IPS DF 6.9 (cell line): ENCODE measurements around the gene EEFSEC.

Experiments
- DNase-seq: peaks from one replicate; pipeline ENCODE4 v3.0.0-alpha.2; 2013; ENCODE audit warnings: low read depth, low spot score
- H3K27ac ChIP-seq: one replicate; pipeline ENCODE4 v1.5.1; 2013; ENCODE audit warnings: low read length, control low read depth
- H3K27me3 ChIP-seq: 2 replicates; pipeline ENCODE4 v1.6.1; 2013; ENCODE audit warnings: mild to moderate bottlenecking, low read length; ENCODE audit not compliant: control insufficient read depth, insufficient read depth
- H3K36me3 ChIP-seq: 2 replicates; pipeline ENCODE4 v1.6.1; 2013; ENCODE audit warnings: low read length; ENCODE audit not compliant: control insufficient read depth, insufficient read depth
- H3K4me1 ChIP-seq: 2 replicates; pipeline ENCODE4 v1.6.1; 2013; ENCODE audit warnings: low read length; ENCODE audit not compliant: control insufficient read depth, insufficient read depth
- H3K4me3 ChIP-seq: 2 replicates; pipeline ENCODE4 v1.5.1; 2013; ENCODE audit warnings: mild to moderate bottlenecking, low read length
- H3K9me3 ChIP-seq: 2 replicates; pipeline ENCODE4 v1.6.1; 2013; ENCODE audit warnings: low read length, inconsistent platforms; ENCODE audit not compliant: control insufficient read depth, insufficient read depth
- WGBS: extraction: QIAGEN DNeasy Blood & Tissue Kit; methylation state at CpG from one replicate; pipeline ENCODE4 v1.1.7; 2013; ENCODE audit warnings: mixed read lengths, missing lambda C conversion rate; ENCODE audit not compliant: insufficient read length, insufficient coverage; 5-methylcytosine and 5-hydroxymethylcytosine counted together

The EEFSEC gene

GRCh38 chr3:128362026-128362965 is 209.0 kb downstream of the EEFSEC start:
- H3K4me1 ChIP-seq: peaks cover 2% of the 10 kb centered on the region
- H3K36me3 ChIP-seq: no peaks in the 10 kb centered on the region
- no peaks in the 10 kb centered on the region for H3K9me3 ChIP-seq
- no peak overlapping the region for H3K4me3 ChIP-seq
- no peak overlapping the region for H3K27ac ChIP-seq
- WGBS: no CpG with 5 or more reads among the region's 16 CpGs
- no peak for DNase-seq
- H3K27me3 ChIP-seq: no peaks in the 10 kb centered on the region

- peaks cover 7% of the 10 kb centered on the region for H3K4me1 ChIP-seq
Measured at GRCh38 chr3:128364291-128364690, 211.0 kb downstream of the EEFSEC start.

GRCh38 chr3:128364808-128365360 is 211.6 kb downstream of the EEFSEC start:
- no CpG with 5 or more reads among the region's 7 CpGs for WGBS
- H3K9me3 ChIP-seq: no peaks in the 10 kb centered on the region
- H3K36me3 ChIP-seq: no peaks in the 10 kb centered on the region
- H3K27ac ChIP-seq: no peak overlapping the region
- peaks cover 7% of the 10 kb centered on the region for H3K4me1 ChIP-seq
- no peak for DNase-seq
- no peaks in the 10 kb centered on the region for H3K27me3 ChIP-seq
- H3K4me3 ChIP-seq: no peak overlapping the region

More at GRCh38 chr3:128364291-128364690, 211.0 kb downstream of the EEFSEC start:
- Histone ChIP-seq H3K4me3 (no peak overlapping the region), H3K27ac (no peak overlapping the region), H3K36me3 (no peaks in the 10 kb centered on the region), H3K27me3 (no peaks in the 10 kb centered on the region), H3K9me3 (no peaks in the 10 kb centered on the region)
- DNase-seq: no peak
- no CpG with 5 or more reads among the region's 6 CpGs for WGBS

DNA sequence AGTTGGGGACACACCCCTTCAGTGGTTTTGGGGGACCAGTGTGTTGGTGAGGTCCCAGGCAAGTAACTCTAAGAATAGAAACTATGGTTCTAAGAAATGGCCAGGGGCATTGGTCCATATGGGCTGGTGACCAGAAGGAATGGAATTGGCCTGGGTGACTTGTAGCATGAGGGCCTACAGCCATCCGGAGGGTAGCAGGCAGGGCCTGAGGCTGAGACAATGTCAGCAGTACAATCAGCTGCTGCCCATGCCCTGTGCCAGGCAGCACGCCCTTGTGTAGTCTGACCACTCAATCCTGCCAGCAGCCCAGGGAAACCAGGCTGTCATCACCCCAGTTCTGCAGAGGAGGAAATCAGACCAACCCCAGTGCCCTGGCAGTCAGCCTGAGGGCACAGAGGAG is 212.9 kb downstream of the EEFSEC start:
- no peak overlapping the region for H3K27ac ChIP-seq
- H3K27me3 ChIP-seq: no peaks in the 10 kb centered on the region
- peaks cover 7% of the 10 kb centered on the region for H3K4me1 ChIP-seq
- no peaks in the 10 kb centered on the region for H3K36me3 ChIP-seq
- no peak overlapping the region for H3K4me3 ChIP-seq
- WGBS: no CpG with 5 or more reads among the region's 2 CpGs
- no peaks in the 10 kb centered on the region for H3K9me3 ChIP-seq
- DNase-seq: no peak

- Histone ChIP-seq H3K36me3 (no peaks in the 10 kb centered on the region), H3K4me1 (peaks cover 7% of the 10 kb centered on the region), H3K27me3 (no peaks in the 10 kb centered on the region), H3K4me3 (no peak overlapping the region), H3K9me3 (no peaks in the 10 kb centered on the region), H3K27ac (no peak overlapping the region)
- no peak for DNase-seq
- WGBS: no CpG with 5 or more reads among the region's 5 CpGs
Measured at GRCh38 chr3:128366652-128367051, 213.4 kb downstream of the EEFSEC start.

- no CpG with 5 or more reads among the region's 5 CpGs for WGBS
Measured at GRCh38 chr3:128367221-128367620, 213.9 kb downstream of the EEFSEC start.

DNA sequence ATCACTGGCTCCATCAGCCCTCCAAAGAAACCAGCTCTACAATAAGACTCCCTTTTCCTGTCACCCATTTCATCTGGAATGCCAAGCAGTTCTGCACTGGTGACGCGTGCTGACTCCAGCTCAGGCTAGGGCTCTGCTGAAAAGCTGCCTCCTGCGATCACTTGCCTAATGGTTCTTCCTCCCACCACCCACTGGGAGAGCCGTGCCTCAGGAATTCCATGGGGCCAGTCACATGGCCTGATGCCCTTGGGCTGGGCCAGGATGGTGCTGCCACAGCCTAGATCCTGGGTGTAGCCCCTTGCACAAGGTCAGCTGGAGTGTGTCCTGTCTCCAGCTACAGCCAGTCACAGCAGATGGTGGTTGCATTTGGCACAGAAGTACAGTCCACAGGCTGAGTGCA is 214.5 kb downstream of the EEFSEC start:
- Histone ChIP-seq H3K9me3 (no peaks in the 10 kb centered on the region), H3K36me3 (no peaks in the 10 kb centered on the region), H3K27ac (no peak overlapping the region), H3K4me1 (peaks cover 7% of the 10 kb centered on the region), H3K4me3 (no peak overlapping the region), H3K27me3 (no peaks in the 10 kb centered on the region)
- no CpG with 5 or more reads among the region's 4 CpGs for WGBS
- no peak for DNase-seq

More at GRCh38 chr3:128367221-128367620, 213.9 kb downstream of the EEFSEC start:
- no peaks in the 10 kb centered on the region for H3K9me3 ChIP-seq
- H3K27ac ChIP-seq: no peak overlapping the region
- H3K36me3 ChIP-seq: no peaks in the 10 kb centered on the region
- peaks cover 7% of the 10 kb centered on the region for H3K4me1 ChIP-seq
- DNase-seq: no peak
- H3K4me3 ChIP-seq: no peak overlapping the region
- H3K27me3 ChIP-seq: no peaks in the 10 kb centered on the region

DNA sequence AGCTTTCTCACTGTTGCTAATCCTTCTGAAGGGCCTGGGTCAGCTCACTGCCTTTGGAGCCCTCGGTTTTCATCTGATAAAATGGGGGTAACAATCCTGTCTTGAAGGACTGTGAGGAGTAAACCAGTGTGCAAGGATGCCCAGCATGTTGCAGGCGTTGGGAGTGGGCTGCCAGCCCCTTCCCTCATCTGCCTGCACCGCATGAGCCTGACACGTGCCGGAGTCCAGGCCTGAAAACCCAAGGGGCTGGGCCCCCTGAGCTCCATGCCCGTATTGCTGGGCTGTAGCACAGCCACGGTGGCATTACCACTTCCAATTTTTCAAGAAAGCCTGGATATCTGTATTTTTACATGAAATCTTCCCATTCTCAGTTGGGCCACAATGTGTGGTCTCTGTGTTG is 215.3 kb downstream of the EEFSEC start:
- no peaks in the 10 kb centered on the region for H3K27me3 ChIP-seq
- H3K36me3 ChIP-seq: no peaks in the 10 kb centered on the region
- no CpG with 5 or more reads among the region's 7 CpGs for WGBS
- peaks cover 7% of the 10 kb centered on the region for H3K4me1 ChIP-seq
- no peak overlapping the region for H3K4me3 ChIP-seq
- H3K27ac ChIP-seq: no peak overlapping the region
- no peak for DNase-seq
- H3K9me3 ChIP-seq: no peaks in the 10 kb centered on the region

- no CpG with 5 or more reads among the region's 2 CpGs for WGBS
- H3K27ac ChIP-seq: no peak overlapping the region
- DNase-seq: no peak
Measured at GRCh38 chr3:128369121-128369703, 215.9 kb downstream of the EEFSEC start.

DNA sequence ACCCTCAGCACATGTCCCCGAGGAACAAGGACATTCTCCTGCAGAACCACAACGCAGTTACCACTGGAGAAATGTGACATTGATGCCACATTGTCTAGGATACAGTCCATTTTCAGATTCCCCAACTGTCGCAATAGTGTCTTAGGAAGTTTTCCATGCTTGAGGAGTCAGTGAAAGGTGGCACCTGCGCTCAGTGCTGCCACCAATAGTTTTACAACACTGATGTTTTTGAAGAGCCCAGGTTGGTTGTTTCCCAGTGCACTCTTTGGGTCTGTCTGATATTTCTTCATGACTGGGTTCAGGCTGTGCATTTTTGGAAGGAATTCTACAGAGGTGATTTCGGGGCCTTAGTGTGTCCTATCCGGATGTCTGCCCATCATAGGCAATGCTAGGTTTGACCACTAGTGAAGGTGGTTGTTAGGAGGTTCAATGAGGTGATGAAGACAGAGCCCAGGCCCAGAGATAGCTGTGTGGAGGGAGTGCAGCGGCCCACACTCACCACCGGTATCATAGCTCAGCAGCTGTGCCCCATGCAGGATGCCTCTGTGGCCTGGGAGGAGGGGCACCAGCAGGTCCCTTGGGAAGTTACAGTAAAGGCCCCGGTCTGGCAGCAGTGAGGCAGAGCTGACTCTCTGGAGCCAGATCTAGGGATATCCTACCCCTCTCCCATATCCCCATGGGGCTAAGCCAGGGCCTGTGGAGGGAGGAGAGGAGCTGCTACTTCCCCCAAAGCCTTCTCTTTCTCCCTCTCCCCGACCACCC is 216.8 kb downstream of the EEFSEC start:
- DNase-seq: no peak
- Histone ChIP-seq H3K4me1 (peaks cover 7% of the 10 kb centered on the region), H3K27me3 (no peaks in the 10 kb centered on the region), H3K9me3 (no peaks in the 10 kb centered on the region), H3K27ac (no peak overlapping the region), H3K36me3 (no peaks in the 10 kb centered on the region), H3K4me3 (no peak overlapping the region)
- WGBS: no CpG with 5 or more reads among the region's 10 CpGs

More at GRCh38 chr3:128369121-128369703, 215.9 kb downstream of the EEFSEC start:
- no peak overlapping the region for H3K4me3 ChIP-seq
- H3K27me3 ChIP-seq: no peaks in the 10 kb centered on the region
- H3K9me3 ChIP-seq: no peaks in the 10 kb centered on the region
- no peaks in the 10 kb centered on the region for H3K36me3 ChIP-seq
- peaks cover 7% of the 10 kb centered on the region for H3K4me1 ChIP-seq
